ENCODE results near the gene PDK2.
A peak's percentile ranks its signal among the peaks of the same experiment; 100 is the strongest.

Gene PDK2

DNA sequence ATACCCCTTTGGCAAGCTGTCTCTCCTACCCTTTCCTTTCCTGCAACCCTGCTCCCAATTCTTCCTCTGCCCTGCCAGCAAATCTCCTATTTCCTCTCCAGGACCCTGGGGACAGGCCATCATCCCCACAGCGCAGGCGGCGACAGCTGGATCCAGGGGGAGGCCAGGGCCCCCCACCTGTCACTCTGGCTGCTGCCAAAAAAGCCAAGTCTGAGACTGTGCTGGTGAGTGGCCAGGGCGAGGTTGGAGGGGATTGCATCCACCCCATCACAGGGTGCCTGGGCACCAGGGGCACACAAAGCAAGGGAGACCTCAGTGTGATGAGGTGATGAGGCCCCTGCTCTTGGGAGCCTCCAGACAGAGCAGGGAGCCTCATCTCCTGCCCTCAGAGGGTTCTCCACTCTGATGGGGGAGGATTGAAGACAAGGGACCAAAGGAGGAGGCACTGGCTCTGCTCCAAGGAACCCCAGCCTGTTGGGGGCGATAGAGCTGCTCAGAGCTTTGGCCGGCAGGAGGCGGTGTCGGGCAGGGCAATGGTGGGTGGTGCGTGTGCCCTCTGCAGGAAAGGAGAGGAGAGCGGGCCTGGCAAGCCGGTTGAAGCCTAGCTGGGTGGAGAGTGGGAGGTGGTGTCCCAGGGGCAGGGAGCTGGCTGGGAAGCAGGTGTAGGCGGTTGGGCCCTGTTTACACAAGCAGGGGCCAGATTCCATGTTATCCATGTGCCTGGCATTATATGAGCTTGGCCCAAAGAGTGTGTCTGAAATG is 15.6 kb upstream of the PDK2 start:
- no peak for DNase-seq (ENCODE audit: low read depth)

DNA sequence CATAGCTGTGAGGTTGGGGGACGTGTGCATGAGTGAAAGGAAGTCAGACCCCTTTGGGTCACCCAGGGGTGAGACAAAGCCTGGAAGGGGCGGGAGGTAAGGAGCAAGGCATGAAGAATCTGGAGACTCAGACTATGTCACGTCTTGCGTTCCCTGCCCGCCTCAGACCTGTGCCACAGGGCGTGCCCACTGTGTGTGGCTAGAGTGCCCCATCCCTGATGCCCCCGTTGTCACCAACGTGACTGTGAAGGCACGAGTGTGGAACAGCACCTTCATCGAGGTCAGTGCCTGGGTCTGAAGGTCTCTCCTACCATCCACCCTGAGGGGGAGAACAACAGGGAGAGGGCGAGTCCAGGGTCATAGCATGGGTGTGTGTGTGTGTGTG is 15.1 kb upstream of the PDK2 start:
- no peak for DNase-seq (ENCODE audit: low read depth)

DNA sequence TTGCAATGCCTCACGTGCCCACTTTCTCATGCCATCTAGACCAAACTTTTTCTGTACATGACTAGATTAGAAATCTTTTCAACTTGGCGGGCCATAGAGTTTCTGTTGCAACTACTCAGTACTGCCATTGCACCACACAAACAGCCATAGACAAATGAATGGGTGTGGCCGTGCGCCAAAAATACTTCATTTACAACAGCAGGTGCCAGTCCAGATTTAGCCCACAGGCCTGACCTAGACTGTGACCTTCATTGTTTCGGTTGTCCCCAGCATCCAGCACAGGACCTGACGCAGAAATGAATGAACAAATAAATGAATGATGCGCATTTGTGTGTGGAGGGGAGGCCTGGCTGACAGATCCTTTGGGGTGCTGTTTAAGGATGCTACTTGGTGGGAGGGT is 14.3 kb upstream of the PDK2 start:
- DNase-seq (ENCODE audit: low read depth): no peak

DNA sequence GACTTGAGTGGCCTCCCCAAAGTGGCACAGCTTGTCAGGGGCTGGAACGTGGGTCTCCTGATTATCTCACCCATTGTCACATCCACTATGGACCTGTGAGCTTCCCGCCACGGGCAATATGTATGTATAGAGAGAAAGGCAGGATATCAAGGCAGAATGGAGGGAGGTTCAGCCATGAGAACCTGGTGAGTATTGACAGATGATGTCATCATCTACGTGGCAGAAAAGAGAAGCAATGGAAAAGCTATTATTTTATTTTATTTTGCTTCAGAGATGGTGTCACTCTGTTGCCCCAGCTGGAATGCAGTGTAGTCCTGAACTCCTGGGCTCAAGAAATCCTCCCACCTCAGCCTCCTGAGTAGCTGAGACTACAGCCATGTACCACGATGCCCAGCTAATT is 13.4 kb upstream of the PDK2 start:
- DNase-seq (ENCODE audit: low read depth): no peak

DNA sequence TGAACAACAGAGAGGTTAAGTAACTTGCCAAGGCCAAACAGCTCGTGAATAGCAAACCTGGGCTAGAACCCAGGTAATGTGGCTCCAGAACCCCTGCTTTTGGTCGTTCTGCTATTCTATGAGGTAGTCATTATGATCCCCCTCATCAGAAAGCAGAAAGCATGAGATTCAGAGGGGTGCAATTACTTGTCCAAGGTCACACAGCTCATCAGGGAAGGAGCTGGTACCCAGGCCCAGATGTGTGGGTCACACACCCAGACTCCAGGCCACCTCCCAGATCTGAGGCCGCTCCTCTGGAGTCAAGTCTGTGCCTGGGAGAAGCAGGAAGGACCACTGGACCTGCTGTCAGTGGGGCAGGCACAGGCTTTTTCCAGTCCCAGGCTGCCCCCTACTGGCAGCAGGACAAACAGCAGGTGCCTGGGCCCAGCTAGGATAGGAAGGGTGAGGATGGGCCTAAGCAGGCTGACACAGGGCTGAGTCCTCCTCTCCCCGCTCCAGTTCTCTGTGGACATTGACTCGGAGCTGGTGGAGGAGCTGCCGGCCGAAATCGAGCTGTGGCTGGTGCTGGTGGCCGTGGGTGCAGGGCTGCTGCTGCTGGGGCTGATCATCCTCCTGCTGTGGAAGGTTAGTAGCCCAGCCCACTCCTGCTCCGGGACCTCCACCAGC is 7.8 kb upstream of the PDK2 start:
- peak; percentile 54 for DNase-seq (ENCODE audit: low read depth)

DNA sequence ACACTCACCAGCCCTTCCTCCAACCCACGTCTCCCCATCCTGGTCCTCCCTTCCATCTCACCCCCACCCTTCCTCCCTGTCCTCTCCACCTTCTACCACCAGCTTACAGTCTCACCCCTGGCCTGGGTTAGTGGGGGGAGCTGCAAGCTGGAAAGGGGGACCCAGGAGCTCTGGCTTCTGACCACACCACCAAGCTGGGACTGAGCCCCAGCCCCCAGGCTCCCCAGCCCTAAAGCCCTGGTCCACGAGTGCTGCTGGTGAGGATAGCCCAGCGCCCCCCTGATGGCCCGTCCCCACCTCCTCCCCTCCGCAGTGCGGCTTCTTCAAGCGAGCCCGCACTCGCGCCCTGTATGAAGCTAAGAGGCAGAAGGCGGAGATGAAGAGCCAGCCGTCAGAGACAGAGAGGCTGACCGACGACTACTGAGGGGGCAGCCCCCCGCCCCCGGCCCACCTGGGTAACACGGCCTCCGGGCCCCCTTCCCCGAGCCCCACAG is 7.2 kb upstream of the PDK2 start:
- DNase-seq (ENCODE audit: low read depth): no peak

DNA sequence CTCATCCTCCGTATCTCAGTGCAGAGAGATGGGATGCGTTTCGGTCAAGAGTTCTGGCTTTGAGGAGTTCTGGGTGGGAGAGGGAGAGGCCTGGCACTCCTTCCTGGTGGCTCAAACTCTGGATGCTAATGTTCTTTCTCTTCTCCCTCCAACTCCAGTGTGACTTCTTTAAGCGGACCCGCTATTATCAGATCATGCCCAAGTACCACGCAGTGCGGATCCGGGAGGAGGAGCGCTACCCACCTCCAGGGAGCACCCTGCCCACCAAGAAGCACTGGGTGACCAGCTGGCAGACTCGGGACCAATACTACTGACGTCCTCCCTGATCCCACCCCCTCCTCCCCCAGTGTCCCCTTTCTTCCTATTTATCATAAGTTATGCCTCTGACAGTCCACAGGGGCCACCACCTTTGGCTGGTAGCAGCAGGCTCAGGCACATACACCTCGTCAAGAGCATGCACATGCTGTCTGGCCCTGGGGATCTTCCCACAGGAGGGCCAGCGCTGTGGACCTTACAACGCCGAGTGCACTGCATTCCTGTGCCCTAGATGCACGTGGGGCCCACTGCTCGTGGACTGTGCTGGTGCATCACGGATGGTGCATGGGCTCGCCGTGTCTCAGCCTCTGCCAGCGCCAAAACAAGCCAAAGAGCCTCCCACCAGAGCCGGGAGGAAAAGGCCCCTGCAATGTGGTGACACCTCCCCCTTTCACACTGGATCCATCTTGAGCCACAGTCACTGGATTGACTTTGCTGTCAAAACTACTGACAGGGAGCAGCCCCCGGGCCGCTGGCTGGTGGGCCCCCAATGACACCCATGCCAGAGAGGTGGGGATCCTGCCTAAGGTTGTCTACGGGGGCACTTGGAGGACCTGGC is 6.0 kb upstream of the PDK2 start:
- no peak for DNase-seq (ENCODE audit: low read depth)

DNA sequence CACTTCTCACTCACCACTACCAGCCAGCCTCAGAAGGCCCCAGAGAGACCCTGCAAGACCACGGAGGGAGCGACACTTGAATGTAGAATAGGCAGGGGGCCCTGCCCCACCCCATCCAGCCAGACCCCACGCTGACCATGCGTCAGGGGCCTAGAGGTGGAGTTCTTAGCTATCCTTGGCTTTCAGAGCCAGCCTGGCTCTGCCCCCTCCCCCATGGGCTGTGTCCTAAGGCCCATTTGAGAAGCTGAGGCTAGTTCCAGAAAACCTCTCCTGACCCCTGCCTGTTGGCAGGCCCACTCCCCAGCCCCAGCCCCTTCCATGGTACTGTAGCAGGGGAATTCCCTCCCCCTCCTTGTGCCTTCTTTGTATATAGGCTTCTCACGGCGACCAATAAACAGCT is 5.1 kb upstream of the PDK2 start:
- DNase-seq (ENCODE audit: low read depth): no peak

DNA sequence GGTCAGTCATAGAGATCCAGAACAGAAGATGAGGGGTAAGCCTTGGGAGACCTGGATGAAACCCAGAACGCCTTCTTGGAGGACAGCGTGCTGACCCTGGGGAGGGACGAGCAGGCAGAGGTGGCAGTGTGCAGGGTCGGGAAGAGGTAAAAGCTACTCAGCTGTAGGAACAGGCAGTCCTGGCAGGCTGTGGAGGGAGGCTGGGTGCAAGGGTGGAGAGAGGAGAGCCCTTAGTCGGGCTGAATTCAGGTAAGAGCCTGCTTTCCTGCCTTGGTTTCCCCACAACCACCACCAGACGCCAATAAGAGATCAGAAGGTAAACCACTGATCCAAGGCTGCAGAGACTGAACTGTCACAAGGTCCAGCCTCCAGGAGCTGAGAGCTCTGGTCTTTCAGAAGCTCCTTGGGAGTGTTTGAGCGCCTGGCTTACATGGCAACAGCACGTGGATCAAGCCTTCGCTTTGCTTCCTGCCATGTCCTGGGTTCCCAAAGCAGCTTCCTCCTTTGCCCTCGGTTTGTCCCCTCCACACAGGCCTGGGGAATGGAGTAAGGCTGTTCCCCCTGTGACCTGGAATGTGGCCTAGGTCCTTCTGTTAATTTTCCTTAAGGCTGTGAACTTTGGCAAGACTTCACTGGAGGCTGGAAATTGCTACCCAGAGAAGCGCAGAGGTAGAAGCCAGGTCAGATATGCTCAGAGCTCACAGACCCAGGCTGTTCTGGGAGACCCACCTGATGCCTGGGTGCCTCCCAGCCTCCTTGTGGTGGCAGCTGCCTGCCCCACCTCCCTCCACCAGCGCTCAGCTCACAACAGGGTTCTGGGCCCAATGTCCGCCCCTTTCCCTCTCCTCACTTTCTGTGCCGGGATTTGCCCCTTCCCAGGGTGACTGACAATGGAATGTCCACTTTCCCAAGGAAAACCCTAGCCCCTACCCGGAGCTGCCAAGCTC is 3.9 kb upstream of the PDK2 start:
- no peak for DNase-seq (ENCODE audit: low read depth)

DNA sequence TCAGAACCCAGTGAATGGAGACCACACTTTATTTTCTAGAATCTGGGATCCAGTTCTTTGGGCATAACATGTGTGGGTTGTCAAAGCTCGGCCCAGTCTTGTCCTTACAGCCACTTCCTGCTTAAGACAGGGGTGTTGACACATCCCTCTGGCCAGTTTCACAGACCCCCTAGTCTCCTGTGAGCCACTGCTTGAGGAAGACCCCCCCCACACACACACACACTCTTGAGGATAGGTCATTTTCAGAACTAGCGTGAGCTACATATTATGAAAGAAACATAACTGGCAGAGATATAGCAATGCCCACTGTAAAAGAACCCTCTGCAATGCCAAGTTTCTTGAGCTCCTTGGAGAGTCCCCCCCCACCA is 3.2 kb upstream of the PDK2 start:
- no peak for DNase-seq (ENCODE audit: low read depth)

DNA sequence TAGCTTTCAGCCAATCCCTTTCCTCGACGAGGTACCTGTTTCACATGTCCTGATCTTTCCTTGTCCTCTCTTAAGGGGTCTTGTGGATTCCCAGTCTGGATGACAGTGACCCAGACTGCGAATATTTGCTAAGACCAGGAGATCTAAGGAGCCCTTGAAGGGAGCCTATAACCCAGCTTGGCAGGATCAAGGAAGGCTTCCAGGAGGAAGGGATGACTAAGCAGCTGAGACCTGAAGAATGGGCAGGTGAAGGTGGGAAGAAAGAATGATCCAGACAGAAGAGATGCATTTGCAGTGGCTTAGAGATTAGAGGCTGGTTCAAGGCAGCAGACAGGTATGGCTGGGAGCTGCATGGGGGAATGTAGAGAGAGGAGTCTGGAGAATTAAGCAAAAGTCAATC is 1.9 kb upstream of the PDK2 start:
- DNase-seq (ENCODE audit: low read depth): no peak

DNA sequence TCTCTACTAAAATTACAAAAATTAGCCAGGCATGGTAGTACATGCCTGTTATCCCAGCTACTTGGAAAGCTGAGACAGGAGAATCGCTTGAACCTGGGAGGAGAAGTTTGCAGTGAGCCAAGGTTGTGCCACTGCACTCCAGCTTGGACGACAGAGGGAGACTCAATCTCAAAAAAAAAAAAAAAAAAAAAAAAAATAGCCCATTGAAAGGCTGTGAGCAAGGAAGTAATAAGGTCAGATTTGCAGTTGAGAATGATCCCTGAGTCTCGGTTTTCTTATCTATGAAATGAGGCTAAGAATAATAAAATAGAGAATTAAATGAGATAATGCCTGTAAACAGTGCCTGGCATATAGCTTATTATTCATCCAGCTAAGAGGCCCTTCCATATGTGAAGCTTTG is 1.3 kb upstream of the PDK2 start:
- no peak for DNase-seq (ENCODE audit: low read depth)

DNA sequence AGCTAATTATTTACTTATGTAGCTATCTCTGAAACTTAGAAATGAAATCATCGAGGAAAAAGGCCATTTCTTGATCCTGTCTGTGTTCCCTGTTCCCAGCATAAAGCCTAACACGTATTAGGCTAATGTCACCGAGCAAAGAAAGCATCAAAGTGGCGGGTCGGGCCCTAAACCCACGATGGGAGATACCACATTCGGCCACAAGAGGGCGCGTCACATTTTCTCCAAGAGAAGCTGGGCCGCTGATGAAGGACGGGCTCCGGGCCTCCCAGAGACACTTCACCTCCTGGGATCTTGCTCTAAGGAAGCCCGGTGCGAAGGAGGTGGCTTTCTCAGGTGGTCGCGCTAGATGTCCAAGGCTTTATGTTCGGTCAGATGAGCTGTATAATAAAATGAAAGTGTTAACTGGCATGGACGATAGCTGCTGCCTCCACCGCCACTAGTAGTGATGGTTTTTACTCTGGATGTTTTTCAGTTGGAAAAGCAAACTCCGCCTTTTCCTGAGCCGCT is 853 bp upstream of the PDK2 start:
- DNase-seq (ENCODE audit: low read depth): peak; percentile 82

DNA sequence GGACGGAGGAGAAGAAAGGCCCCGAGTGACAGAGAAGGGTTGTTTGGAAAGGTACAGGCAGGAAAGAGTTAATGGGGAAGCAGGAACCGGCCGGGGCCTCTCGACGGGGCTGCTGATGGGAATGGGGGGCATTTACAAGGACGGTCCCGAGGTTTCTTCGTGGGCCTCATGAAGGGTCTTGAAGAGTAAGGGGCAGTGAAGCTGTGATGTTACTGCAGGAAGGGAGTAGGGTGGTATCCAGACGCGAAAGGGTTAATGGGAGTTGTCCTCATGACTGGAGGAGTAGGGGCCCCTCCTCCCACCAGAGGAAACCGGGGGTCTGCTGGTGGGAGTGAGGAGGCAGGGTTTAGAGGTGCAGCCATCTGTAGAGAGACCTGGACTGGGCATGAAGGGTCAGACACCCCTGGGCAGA is 481 bp downstream of the PDK2 start:
- DNase-seq (ENCODE audit: low read depth): no peak

DNA sequence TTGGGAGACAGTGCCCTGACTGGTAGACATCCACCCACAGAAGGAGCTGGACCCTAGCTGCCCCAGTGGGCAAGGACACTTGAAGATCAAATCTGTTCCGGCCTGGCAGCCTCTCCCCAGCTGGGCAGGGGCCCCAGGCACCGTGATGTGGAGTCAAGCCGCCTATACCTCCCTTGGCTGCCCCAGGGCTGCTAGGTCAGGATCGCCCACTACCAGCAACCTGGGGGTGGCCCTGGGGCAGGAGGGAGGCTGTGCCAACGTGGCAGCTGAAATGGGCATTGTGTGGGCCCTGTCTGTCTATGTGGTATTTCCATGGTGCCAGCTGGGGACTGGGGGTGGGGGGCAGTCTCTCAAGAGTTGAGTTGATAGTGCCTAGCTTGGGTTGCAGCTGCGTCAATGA is 941 bp downstream of the PDK2 start:
- no peak for DNase-seq (ENCODE audit: low read depth)

DNA sequence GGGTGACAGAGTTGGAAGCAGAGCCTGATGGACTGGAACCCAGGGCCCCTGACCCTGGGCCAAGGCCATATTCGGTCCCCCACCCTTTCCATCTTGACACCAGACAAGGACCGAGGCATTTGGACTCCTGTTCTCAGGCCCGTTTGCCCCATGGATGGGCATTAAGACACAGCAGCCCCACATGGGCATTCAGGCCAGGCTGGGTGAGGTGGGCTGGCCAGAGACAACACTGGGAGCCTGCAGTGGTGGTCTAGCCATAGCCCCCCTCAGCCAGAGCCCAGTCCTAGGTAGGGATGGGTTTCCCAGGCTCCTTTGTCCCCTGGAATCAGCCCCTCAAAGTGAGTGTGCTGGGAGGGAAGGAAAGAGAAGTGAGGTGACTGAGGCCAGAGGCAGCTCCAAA is 1.6 kb downstream of the PDK2 start:
- DNase-seq (ENCODE audit: low read depth): no peak

DNA sequence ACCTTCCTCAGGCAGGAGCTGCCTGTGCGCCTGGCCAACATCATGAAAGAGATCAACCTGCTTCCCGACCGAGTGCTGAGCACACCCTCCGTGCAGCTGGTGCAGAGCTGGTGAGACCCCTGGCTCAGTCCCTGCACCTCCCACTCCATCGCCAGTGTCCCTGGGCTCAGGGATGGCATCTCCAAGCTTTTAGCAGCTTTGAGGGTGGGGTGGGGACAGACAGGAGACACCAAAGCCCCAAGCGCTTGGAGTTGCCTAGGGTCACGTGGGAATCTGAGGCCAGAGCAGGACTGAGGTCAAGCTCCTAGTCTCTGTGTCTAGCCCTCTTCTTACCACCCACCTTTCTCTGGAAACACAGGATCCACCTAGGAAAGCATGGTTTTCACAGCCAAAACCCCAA is 2.3 kb downstream of the PDK2 start:
- no peak for DNase-seq (ENCODE audit: low read depth)

DNA sequence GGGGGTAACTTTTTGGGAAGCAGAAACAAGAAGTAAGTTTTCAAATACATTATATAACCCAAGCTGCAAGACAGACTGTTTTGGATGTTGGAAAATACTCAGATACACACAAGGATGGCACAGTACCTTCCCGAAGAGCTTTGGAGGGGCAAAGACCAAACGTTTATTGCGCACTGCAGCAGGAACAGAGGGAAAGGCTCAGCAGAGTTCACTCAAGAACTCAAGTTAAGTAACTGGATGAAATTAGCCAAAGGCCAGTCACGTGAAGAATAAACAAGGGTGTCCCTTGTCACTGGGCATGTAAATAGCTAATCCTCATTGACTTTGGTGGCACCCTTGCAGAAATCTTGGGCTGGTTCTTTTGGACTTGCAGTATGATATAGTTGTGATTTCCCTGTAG is 2.8 kb downstream of the PDK2 start:
- DNase-seq (ENCODE audit: low read depth): no peak

DNA sequence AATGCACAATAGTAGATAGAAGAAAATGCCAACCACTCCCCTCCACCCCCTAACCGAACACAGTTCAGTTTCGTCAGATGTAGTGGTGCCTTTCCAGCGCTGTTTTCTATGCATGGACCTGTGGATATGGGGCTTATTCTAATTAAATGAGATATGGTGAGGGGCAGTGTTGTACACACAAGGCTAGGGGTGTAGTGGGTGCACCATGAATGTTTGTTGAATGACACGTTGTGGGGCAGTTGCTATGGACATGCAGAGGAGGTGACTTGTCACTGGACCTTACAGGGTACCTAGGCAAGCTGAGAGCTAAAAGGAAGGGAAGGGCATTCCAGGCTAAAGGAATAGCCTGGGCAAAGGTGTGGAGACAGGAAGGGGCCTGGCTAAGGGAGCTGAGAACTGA is 3.4 kb downstream of the PDK2 start:
- no peak for DNase-seq (ENCODE audit: low read depth)

DNA sequence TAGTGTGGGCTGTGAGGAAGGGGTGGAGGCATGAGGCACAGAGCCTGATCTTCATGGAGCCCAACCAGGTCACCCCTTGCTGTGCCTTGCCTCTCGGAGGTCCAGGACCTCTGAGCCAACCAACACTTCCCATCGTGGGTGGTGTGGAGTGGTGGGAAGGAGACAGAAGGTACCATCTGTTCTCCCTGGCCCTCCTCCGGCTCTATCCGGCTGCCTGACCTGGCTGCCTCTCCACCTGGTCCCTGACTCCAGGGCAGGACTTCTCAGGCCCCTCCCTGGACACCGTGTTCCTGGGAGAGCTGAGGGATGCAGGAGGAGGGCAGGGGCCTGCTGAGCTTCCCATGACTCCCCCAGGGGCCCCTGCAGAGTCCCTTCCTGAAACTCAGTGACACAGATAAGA is 3.9 kb downstream of the PDK2 start:
- no peak for DNase-seq (ENCODE audit: low read depth)

DNA sequence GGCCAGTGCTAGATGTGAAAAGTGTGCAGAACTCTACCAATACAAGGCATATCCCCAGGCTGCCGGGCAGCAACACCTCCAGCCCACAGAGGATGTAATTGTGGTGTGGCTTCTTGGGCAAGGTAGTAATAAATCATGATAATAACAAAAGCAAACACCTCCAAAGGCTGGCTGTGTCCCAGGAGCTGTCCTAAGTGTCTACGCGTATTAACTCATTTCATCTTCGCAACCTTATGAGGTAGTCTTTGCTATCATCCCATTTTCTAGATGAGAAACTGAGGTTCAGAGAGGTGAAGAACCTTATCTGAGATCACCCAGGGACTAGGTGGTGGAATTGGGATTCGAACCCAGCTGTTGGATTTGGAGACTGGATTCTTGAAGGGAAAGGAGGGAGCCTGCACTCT is 5.3 kb downstream of the PDK2 start:
- no peak for DNase-seq (ENCODE audit: low read depth)

DNA sequence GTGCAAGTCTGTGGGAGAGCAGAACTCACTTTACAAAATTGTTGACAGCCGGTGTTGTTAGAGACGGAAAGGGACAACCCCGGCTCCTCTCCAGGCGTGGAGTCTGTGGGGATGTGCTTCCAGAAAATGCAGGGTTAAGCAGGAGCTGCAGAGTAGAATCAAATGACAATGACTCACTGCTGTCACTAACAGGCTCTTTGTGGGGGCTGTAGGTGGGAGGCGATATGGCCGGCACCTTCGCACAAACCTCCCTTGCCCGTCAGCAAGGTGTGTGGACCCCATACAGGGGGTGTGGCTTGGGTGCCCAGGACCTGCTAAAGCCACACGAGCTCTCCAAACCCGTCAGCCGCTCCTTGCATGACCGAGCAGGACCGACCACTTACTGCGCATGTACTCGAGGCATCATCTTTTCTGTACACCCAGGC is 5.8 kb downstream of the PDK2 start:
- DNase-seq (ENCODE audit: low read depth): no peak

Measured in stimulated activated CD8-positive, alpha-beta memory T cell treated with anti-CD3 and anti-CD28 coated beads, Interleukin-4, amount 100 ng/mL, for 24 hours (primary cell).